Articular chondrocyte of knee joint (primary cell): ENCODE results near the gene AFAP1L2. TPM values are rescaled to one million over a fixed set of nuclear protein-coding genes. Genes with fewer than 3 reads are reported as not detected.

Experiments used
- small RNA-seq: library from RNA; depleted of rRNA; stranded (forward); fragments of <200 nt; gene quantifications from one replicate; pipeline ENCODE3, GENCODE V24; 2012
- total RNA-seq: library from RNA; depleted of rRNA; stranded (reverse); fragments of >200 nt; gene quantifications from 2 replicates; pipeline ENCODE4 v1.2.3, GENCODE V29; 2012

Gene AFAP1L2
- total RNA-seq = 0.13 and 0.32 TPM in 2 replicates

GRCh38 chr10:114404171-114405010 lies at the start of gene AFAP1L2:
Gene AFAP1L2 (minus strand): TSS chr10:114404502. CDS start chr10:114404455, 47 bp downstream.

Small RNA genes within 50 kb of the gene (small RNA-seq; reads per million reads assigned to genes)
- not detected for gene RN7SL384P

Other genes starting within 250 kb of the AFAP1L2 start
- gene CCDC186, start 230.3 kb downstream of the AFAP1L2 start, total RNA-seq = 17.1 and 17.3 TPM in 2 replicates
- gene TDRD1, start 225.1 kb downstream of the AFAP1L2 start, total RNA-seq = under 0.01 and 0.26 TPM in 2 replicates
- not detected in 2 replicates for gene VWA2, start 165.2 kb downstream of the AFAP1L2 start, total RNA-seq